ENCODE measurements around the gene SUCO. TPM values are rescaled to one million over a fixed set of nuclear protein-coding genes. Genes with fewer than 3 reads are reported as not detected.
A peak's percentile ranks its signal among the peaks of the same experiment; 100 is the strongest.

SUCO gene
- total and polyA plus RNA-seq, 2 of the 4 experiments (the other 2 are of a cell fraction): 11.4 to 21.5 TPM

GRCh38 chr1:172582889-172583288 is 49.9 kb downstream of the SUCO start:
- no peak overlapping the region for H3K23ac ChIP-seq (ENCODE audit: low read depth, low read length)
- ChIA-PET CTCF (no interaction called here), POLR2A (ENCODE audit: unreplicated experiment) (no interaction called here)
- H3K27me3 ChIP-seq (ENCODE audit: control insufficient read depth, insufficient read depth, low read length): no peaks in the 10 kb centered on the region
- H3K56ac ChIP-seq (ENCODE audit: extremely low read depth, insufficient read depth, low read length): no peak overlapping the region
- no peak overlapping the region for H2BK20ac ChIP-seq (ENCODE audit: low read depth, low read length)
- no peaks in the 10 kb centered on the region for H3K9me3 ChIP-seq (ENCODE audit: control insufficient read depth, insufficient read depth, low read length)
- peak overlapping the region; percentile 33; the same call in 1 of the 2 replicates for H4K91ac ChIP-seq (ENCODE audit: insufficient read depth, low read depth, low read length)
- intact Hi-C loops (cut with micrococcal nuclease) (loop anchor here (10.0 kb wide), 1 partner anchor 438 kb away; no protein-coding TSS in a partner anchor), in situ Hi-C loops (cut with MboI; ENCODE audit: low sequenced_read_pairs) (no loop called here), dilution Hi-C loops (cut with HindIII; ENCODE audit: low sequenced_read_pairs, unreplicated experiment) (no loop called here)
- H2BK120ac ChIP-seq (ENCODE audit: low read depth, low read length): no peak overlapping the region
- H3K79me1 ChIP-seq (ENCODE audit: low read depth in 1 of 2, low read length in 2 of 2): peaks cover 6 to 9% of the 10 kb centered on the region in 2 experiments; a peak in 3 of 4 replicates
- WGBS, 2 experiments (ENCODE audit: extremely low coverage in 2 of 2, insufficient read length in 1 of 2): no CpG with 5 or more reads among the region's 3 CpGs
- no peak overlapping the region for H2AK9ac ChIP-seq (replicated peaks; ENCODE audit: low read depth, low read length, poor library complexity)
- TF ChIP-seq CEBPB (IDR thresholded peaks at IDR 0.05; ENCODE audit: low read depth, low read length): peak; percentile 70
- TF ChIP-seq, protein P1, sequence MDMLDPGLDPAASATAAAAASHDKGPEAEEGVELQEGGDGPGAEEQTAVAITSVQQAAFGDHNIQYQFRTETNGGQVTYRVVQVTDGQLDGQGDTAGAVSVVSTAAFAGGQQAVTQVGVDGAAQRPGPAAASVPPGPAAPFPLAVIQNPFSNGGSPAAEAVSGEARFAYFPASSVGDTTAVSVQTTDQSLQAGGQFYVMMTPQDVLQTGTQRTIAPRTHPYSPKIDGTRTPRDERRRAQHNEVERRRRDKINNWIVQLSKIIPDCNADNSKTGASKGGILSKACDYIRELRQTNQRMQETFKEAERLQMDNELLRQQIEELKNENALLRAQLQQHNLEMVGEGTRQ (IDR thresholded peaks at IDR 0.05; ENCODE audit: low read depth, low read length): no peak
- H3K4ac ChIP-seq (ENCODE audit: low read depth, low read length): 0 out of 2 replicates have a peak overlapping the region, but pooled peaks have one; percentile 5
- no peak overlapping the region for H4K8ac ChIP-seq (ENCODE audit: low read depth in 2 of 2, low read length in 2 of 2)
- H3K4me2 ChIP-seq (ENCODE audit: low read depth, low read length): no peak overlapping the region
- H3K9me1 ChIP-seq (ENCODE audit: insufficient read depth, low read length): no peaks in the 10 kb centered on the region
- no peak overlapping the region for H3K9ac ChIP-seq (ENCODE audit: low read depth, low read length)
- no peak for ATAC-seq (ENCODE audit: low read depth)
- no peak overlapping the region; the same call in 1 of the 2 replicates for H4K5ac ChIP-seq (ENCODE audit: low read depth, low read length)
- peak overlapping the region; percentile 90; the same call in 1 of the 2 replicates for H3K27ac ChIP-seq (ENCODE audit: insufficient read depth, low read length)
- 0 out of 2 replicates have a peak overlapping the region, but pooled peaks have one; percentile 4 for H2AK5ac ChIP-seq (ENCODE audit: low read depth, low read length)
- no peak for DNase-seq
- peaks cover 8% of the 10 kb centered on the region for H3K4me1 ChIP-seq (ENCODE audit: control insufficient read depth, insufficient read depth, low read length)
- no peak overlapping the region for H3K4me3 ChIP-seq (ENCODE audit: insufficient read depth, low read depth, low read length)
- H2BK5ac ChIP-seq (ENCODE audit: low read depth, low read length, poor library complexity, severe bottlenecking): peak overlapping the region; percentile 88
- no peak overlapping the region for H3K14ac ChIP-seq (replicated peaks; ENCODE audit: low read depth, low read length)
- H2AFZ ChIP-seq (replicated peaks; ENCODE audit: low read length, poor library complexity): no peak overlapping the region
- H3K36me3 ChIP-seq (ENCODE audit: control insufficient read depth, insufficient read depth, low read length): no peaks in the 10 kb centered on the region
- 0 out of 3 replicates have a peak overlapping the region, but pooled peaks have one; percentile 34 for H2BK15ac ChIP-seq (ENCODE audit: low read depth, low read length)
- BruUV-seq (replicated peaks): no TSS peak
- no peaks in the 10 kb centered on the region for H4K20me1 ChIP-seq (ENCODE audit: insufficient read depth, low read length)
- H3K18ac ChIP-seq (ENCODE audit: low read depth, low read length): peak overlapping the region; percentile 79

Data from IMR-90 (cell line).